VCaP (cell line): ENCODE results near the gene ZNF444.

Experiments used
- H3K27ac ChIP-seq: fragments of 450-650 bp; 2 replicates; pipeline ENCODE4 v1.5.1; 2017
- CTCF ChIP-seq: fragments of 450-650 bp; conservative IDR thresholded peaks from 2 replicates; pipeline ENCODE4 v1.5.1; 2017; ENCODE audit warnings: mild to moderate bottlenecking, moderate library complexity

ZNF444 gene

GRCh38 chr19:56104423-56104822 is 36.7 kb upstream of the ZNF444 start:
- peak overlapping the region; percentile 91 for H3K27ac ChIP-seq
- TF ChIP-seq CTCF: no peak

GRCh38 chr19:56105090-56105701 is 35.9 kb upstream of the ZNF444 start:
- TF ChIP-seq CTCF: peak; percentile 97
- H3K27ac ChIP-seq: peak overlapping the region; percentile 91

GRCh38 chr19:56105831-56106396 is 35.2 kb upstream of the ZNF444 start:
- peak overlapping the region; percentile 91 for H3K27ac ChIP-seq

- peak overlapping the region; percentile 91 for H3K27ac ChIP-seq
- no peak for TF ChIP-seq CTCF
Observed at GRCh38 chr19:56106397-56106849, 34.7 kb upstream of the ZNF444 start.

- peak overlapping the region; percentile 91 for H3K27ac ChIP-seq
- TF ChIP-seq CTCF: no peak
Observed at GRCh38 chr19:56106993-56107392, 34.1 kb upstream of the ZNF444 start.

- H3K27ac ChIP-seq: peak overlapping the region; percentile 91; the same call in 1 of the 2 replicates
- TF ChIP-seq CTCF: no peak
Observed at GRCh38 chr19:56107626-56108351, 33.3 kb upstream of the ZNF444 start.

GRCh38 chr19:56108447-56109195 is 32.5 kb upstream of the ZNF444 start:
- peak overlapping the region; percentile 16; the same call in 1 of the 2 replicates for H3K27ac ChIP-seq
- no peak for TF ChIP-seq CTCF
